SK-N-SH (cell line): ENCODE results near the gene TAF5.
"Not testable (repeated sequence)": the region's sequence is repeated elsewhere in the genome, so short reads cannot be mapped to it uniquely, and the experiment has no call there.

ENCODE experiments used
- CHD2 ChIP-seq: fragments of 150-350 bp; IDR thresholded peaks from 2 replicates; pipeline ENCODE4 v1.6.1; 2018; ENCODE audit warnings: low read length; ENCODE audit not compliant: partially characterized antibody
- EP300 ChIP-seq, 2 experiments: IDR thresholded peaks; 2 replicates each; pipeline versions ENCODE4 v1.4.0 to v1.6.1; 2012; ENCODE audit warnings: borderline replicate concordance in 1 of 2, low read depth in 1 of 2, low read length in 1 of 2
- EZH2phosphoT487 ChIP-seq: fragments of 200-600 bp; sonication (generic); IDR thresholded peaks from 2 replicates; pipeline ENCODE4 v1.6.1; 2017; ENCODE audit warnings: low read depth, mixed run types, mild to moderate bottlenecking, antibody characterized with exemption, moderate library complexity, borderline replicate concordance
- POLR2AphosphoS5 ChIP-seq: IDR thresholded peaks from 2 replicates; pipeline ENCODE4 v1.6.1; 2012; ENCODE audit warnings: low read depth, low read length
- RFX5 ChIP-seq: IDR thresholded peaks from 2 replicates; pipeline ENCODE4 v1.6.1; 2012; ENCODE audit warnings: mild to moderate bottlenecking, improper control_type of control experiment, low read length
- SIN3A ChIP-seq: IDR thresholded peaks from 2 replicates; pipeline ENCODE4 v1.6.1; 2012; ENCODE audit warnings: low read depth, mild to moderate bottlenecking, low read length, moderate library complexity, borderline replicate concordance
- TCF12 ChIP-seq: IDR thresholded peaks from 2 replicates; pipeline ENCODE4 v1.4.0; 2012
- TF ChIP-seq, protein P1 (sequence below): fragments of 200-600 bp; sonication (generic); IDR thresholded peaks from 2 replicates; pipeline ENCODE4 v1.6.1; 2017; ENCODE audit warnings: antibody characterized with exemption, mild to moderate bottlenecking, moderate library complexity
- TF ChIP-seq, protein P2 (sequence below): IDR thresholded peaks from 2 replicates; pipeline ENCODE4 v1.4.0; 2012; ENCODE audit warnings: low read depth
- TF ChIP-seq, protein P3 (sequence below): IDR thresholded peaks from 2 replicates; pipeline ENCODE4; 2012

DNA sequence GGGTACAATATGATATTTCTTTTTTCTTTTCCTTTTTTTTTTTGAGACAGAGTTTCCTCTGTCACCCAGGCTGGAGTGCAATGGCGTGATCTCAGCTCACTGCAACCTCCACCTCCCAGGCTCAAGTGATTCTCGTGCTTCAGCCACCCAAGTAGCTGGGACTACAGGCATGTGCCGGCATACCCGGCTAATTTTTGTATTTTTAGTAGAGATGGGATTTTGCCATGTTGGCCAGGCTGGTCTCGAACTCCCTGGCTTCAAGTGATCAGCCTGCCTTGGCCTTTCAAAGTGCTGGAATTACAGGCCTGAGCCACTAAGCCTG is 49.3 kb downstream of the TAF5 start:
- TF ChIP-seq, protein P1, sequence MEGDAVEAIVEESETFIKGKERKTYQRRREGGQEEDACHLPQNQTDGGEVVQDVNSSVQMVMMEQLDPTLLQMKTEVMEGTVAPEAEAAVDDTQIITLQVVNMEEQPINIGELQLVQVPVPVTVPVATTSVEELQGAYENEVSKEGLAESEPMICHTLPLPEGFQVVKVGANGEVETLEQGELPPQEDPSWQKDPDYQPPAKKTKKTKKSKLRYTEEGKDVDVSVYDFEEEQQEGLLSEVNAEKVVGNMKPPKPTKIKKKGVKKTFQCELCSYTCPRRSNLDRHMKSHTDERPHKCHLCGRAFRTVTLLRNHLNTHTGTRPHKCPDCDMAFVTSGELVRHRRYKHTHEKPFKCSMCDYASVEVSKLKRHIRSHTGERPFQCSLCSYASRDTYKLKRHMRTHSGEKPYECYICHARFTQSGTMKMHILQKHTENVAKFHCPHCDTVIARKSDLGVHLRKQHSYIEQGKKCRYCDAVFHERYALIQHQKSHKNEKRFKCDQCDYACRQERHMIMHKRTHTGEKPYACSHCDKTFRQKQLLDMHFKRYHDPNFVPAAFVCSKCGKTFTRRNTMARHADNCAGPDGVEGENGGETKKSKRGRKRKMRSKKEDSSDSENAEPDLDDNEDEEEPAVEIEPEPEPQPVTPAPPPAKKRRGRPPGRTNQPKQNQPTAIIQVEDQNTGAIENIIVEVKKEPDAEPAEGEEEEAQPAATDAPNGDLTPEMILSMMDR = not testable (repeated sequence)
- TF ChIP-seq SIN3A; POLR2AphosphoS5; EZH2phosphoT487; RFX5; EP300 (IDR thresholded peaks at IDR 0.05; ENCODE audit: borderline replicate concordance in 1 of 2, low read depth in 1 of 2, low read length in 1 of 2); CHD2; TCF12: not testable (repeated sequence)
- TF ChIP-seq, protein P2, sequence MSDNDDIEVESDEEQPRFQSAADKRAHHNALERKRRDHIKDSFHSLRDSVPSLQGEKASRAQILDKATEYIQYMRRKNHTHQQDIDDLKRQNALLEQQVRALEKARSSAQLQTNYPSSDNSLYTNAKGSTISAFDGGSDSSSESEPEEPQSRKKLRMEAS = not testable (repeated sequence)
- TF ChIP-seq, protein P3, sequence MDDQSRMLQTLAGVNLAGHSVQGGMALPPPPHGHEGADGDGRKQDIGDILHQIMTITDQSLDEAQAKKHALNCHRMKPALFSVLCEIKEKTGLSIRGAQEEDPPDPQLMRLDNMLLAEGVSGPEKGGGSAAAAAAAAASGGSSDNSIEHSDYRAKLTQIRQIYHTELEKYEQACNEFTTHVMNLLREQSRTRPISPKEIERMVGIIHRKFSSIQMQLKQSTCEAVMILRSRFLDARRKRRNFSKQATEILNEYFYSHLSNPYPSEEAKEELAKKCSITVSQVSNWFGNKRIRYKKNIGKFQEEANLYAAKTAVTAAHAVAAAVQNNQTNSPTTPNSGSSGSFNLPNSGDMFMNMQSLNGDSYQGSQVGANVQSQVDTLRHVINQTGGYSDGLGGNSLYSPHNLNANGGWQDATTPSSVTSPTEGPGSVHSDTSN = not testable (repeated sequence)
